ENCODE measurements around the gene MAPK8IP3.

Gene MAPK8IP3

GRCh38 chr16:1740781-1741490, 34.9 kb downstream of the MAPK8IP3 start:
- DNase-seq = no peak

GRCh38 chr16:1741553-1742165, 35.7 kb downstream of the MAPK8IP3 start:
- DNase-seq = no peak

GRCh38 chr16:1743376-1744337, 37.7 kb downstream of the MAPK8IP3 start:
- DNase-seq = no peak

GRCh38 chr16:1744338-1744840, 38.4 kb downstream of the MAPK8IP3 start:
- DNase-seq = no peak

- no peak for DNase-seq
Observed at GRCh38 chr16:1745181-1745899, 39.3 kb downstream of the MAPK8IP3 start.

- DNase-seq = no peak
Observed at GRCh38 chr16:1745900-1746692, 40.1 kb downstream of the MAPK8IP3 start.

GRCh38 chr16:1746693-1747195, 40.7 kb downstream of the MAPK8IP3 start:
- no peak for DNase-seq

GRCh38 chr16:1747934-1748333, 41.9 kb downstream of the MAPK8IP3 start:
- no peak for DNase-seq

- no peak for DNase-seq
Observed at GRCh38 chr16:1749152-1750117, 43.4 kb downstream of the MAPK8IP3 start.

GRCh38 chr16:1751946-1752345, 46.0 kb downstream of the MAPK8IP3 start:
- no peak for DNase-seq

GRCh38 chr16:1752853-1753252, 46.9 kb downstream of the MAPK8IP3 start:
- DNase-seq = no peak

GRCh38 chr16:1754204-1754603, 48.2 kb downstream of the MAPK8IP3 start:
- no peak for DNase-seq

GRCh38 chr16:1757714-1758461, 51.9 kb downstream of the MAPK8IP3 start:
- DNase-seq = no peak

GRCh38 chr16:1758923-1759322, 52.9 kb downstream of the MAPK8IP3 start:
- no peak for DNase-seq

GRCh38 chr16:1759511-1759910, 53.5 kb downstream of the MAPK8IP3 start:
- DNase-seq = no peak

GRCh38 chr16:1760911-1761310, 54.9 kb downstream of the MAPK8IP3 start:
- DNase-seq = no peak

- DNase-seq = no peak
Observed at GRCh38 chr16:1761751-1762150, 55.8 kb downstream of the MAPK8IP3 start.

- DNase-seq = no peak
Observed at GRCh38 chr16:1762196-1762878, 56.3 kb downstream of the MAPK8IP3 start.
